Omental fat pad (tissue), 4 donors: ENCODE results near the gene KIRREL3. TPM values are rescaled to one million over a fixed set of nuclear protein-coding genes. Genes with fewer than 3 reads are reported as not detected.

Experiments
- ATAC-seq: fragments of 150-250 bp; one replicate; pipeline ENCODE4 v1.9.1; 2016; ENCODE audit warnings: mild to moderate bottlenecking, moderate library complexity; ENCODE audit not compliant: low FRiP score
- DNase-seq: peaks from one replicate; pipeline ENCODE4 v3.0.0-alpha.2; 2019; ENCODE audit warnings: low spot score
- CTCF ChIP-seq, 3 donors: fragments of 450-650 bp; IDR thresholded peaks; one replicate each; pipeline ENCODE4 v1.5.1; 2016 to 2017; ENCODE audit warnings: antibody characterized with exemption in 3 of 3, mild to moderate bottlenecking in 3 of 3, moderate library complexity in 2 of 3
- total RNA-seq, 4 donors: library from RNA; depleted of rRNA; stranded (reverse); fragments of >200 nt; gene quantifications; one replicate each; pipeline ENCODE4 v1.1.0, GENCODE V29; 2016

KIRREL3 gene
- total RNA-seq, 4 donors from 2014 or later: 0.09 to 0.60 TPM; not detected in 2

- ATAC-seq: no peak
- no peak for TF ChIP-seq CTCF (IDR thresholded peaks at IDR 0.05)
- no peak for DNase-seq
These were observed 493.8 kb downstream of the KIRREL3 start for GRCh38 chr11:126506789-126507188.

- ATAC-seq (no peak), DNase-seq (no peak)
- no peak for TF ChIP-seq CTCF (IDR thresholded peaks at IDR 0.05)
These were observed 497.6 kb downstream of the KIRREL3 start for GRCh38 chr11:126502982-126503381.

- no peak for DNase-seq
- TF ChIP-seq CTCF (IDR thresholded peaks at IDR 0.05): no peak
These were observed 498.4 kb downstream of the KIRREL3 start for GRCh38 chr11:126502159-126502558.

GRCh38 chr11:126501641-126502040, 498.9 kb downstream of the KIRREL3 start:
- DNase-seq (no peak), ATAC-seq (no peak)
- no peak for TF ChIP-seq CTCF (IDR thresholded peaks at IDR 0.05)

More at GRCh38 chr11:126502159-126502558, 498.4 kb downstream of the KIRREL3 start:
- no peak for ATAC-seq

- ATAC-seq: no peak
- no peak for DNase-seq
- no peak for TF ChIP-seq CTCF (IDR thresholded peaks at IDR 0.05)
These were observed 499.6 kb downstream of the KIRREL3 start for GRCh38 chr11:126500981-126501380.

- no peak for TF ChIP-seq CTCF (IDR thresholded peaks at IDR 0.05)
- DNase-seq: no peak
These were observed 501.3 kb downstream of the KIRREL3 start for GRCh38 chr11:126499131-126499752.

GRCh38 chr11:126498281-126498680, 502.3 kb downstream of the KIRREL3 start:
- TF ChIP-seq CTCF (IDR thresholded peaks at IDR 0.05): no peak
- DNase-seq (no peak), ATAC-seq (no peak)

More at GRCh38 chr11:126499131-126499752, 501.3 kb downstream of the KIRREL3 start:
- ATAC-seq: no peak
